PC-9 (cell line): ENCODE results near the gene KEL. TPM values are rescaled to one million over a fixed set of nuclear protein-coding genes. Genes with fewer than 3 reads are reported as not detected.

Experiments used
- BruUV-seq: library from RNA; stranded (reverse); fragments of 400-500 nt; replicated peaks from 2 replicates; lab custom pipeline; 2021; lab: Mats Ljungman, UMichigan
- CTCF ChIA-PET: fragments of 300-600 bp; sonication (Branson Sonifier 250); formaldehyde crosslinking; loops from one replicate; lab custom pipeline; 2022; ENCODE audit warnings: antibody characterized with exemption; lab: Charles Lee
- POLR2A ChIA-PET: fragments of 300-600 bp; sonication (Branson Sonifier 250); formaldehyde crosslinking; loops from one replicate; lab custom pipeline; 2022; ENCODE audit warnings: antibody characterized with exemption; ENCODE audit not compliant: unreplicated experiment; lab: Charles Lee
- DNase-seq, 2 experiments: peaks; one replicate each; pipeline versions ENCODE4 v3.0.0 to v3.0.0-alpha.2; 2015 to 2022; ENCODE audit warnings: mixed read lengths in 1 of 2
- H2AFZ ChIP-seq: fragments of 200-600 bp; sonication (generic); 2 replicates; pipeline ENCODE4 v1.8.1; 2017; ENCODE audit warnings: antibody characterized with exemption
- H3F3A ChIP-seq: fragments of 200-600 bp; sonication (generic); 2 replicates; pipeline ENCODE4 v1.8.1; 2017; ENCODE audit warnings: antibody characterized with exemption, mild to moderate bottlenecking, low read depth; ENCODE audit not compliant: insufficient read depth
- H3K27ac ChIP-seq: fragments of 200-600 bp; sonication (generic); 2 replicates; pipeline ENCODE4 v1.6.1; 2016; ENCODE audit warnings: mixed run types
- H3K27me3 ChIP-seq: fragments of 200-600 bp; sonication (generic); 2 replicates; pipeline ENCODE4 v1.6.1; 2016; ENCODE audit warnings: low read depth, mixed run types; ENCODE audit not compliant: insufficient read depth
- H3K36me3 ChIP-seq: fragments of 200-600 bp; sonication (generic); 2 replicates; pipeline ENCODE4 v1.6.1; 2016; ENCODE audit warnings: low read depth, mixed run types
- H3K4me1 ChIP-seq: fragments of 200-600 bp; sonication (generic); replicated peaks from 2 replicates; pipeline ENCODE4 v1.6.1; 2016; ENCODE audit warnings: mixed run types; ENCODE audit not compliant: insufficient read depth
- H3K4me2 ChIP-seq: fragments of 200-600 bp; sonication (generic); 2 replicates; pipeline ENCODE4 v1.6.1; 2017; ENCODE audit warnings: mixed run types
- H3K4me3 ChIP-seq: fragments of 200-600 bp; sonication (generic); 2 replicates; pipeline ENCODE4 v1.6.1; 2016; ENCODE audit warnings: mixed run types
- H3K79me2 ChIP-seq: fragments of 200-600 bp; sonication (generic); 2 replicates; pipeline ENCODE4 v1.6.1; 2017; ENCODE audit warnings: low read depth, mixed run types
- H3K9me2 ChIP-seq: fragments of 200-600 bp; sonication (generic); 2 replicates; pipeline ENCODE4 v1.8.1; 2017; ENCODE audit warnings: mild to moderate bottlenecking; ENCODE audit not compliant: insufficient read depth
- H3K9me3 ChIP-seq: fragments of 200-600 bp; sonication (generic); 2 replicates; pipeline ENCODE4 v1.8.1; 2016; ENCODE audit warnings: low read depth; ENCODE audit not compliant: insufficient read depth
- H4K20me1 ChIP-seq: fragments of 200-600 bp; sonication (generic); 2 replicates; pipeline ENCODE4 v1.8.1; 2017; ENCODE audit not compliant: insufficient read depth
- CTCF ChIP-seq: fragments of 200-600 bp; sonication (generic); conservative IDR thresholded peaks from 2 replicates; pipeline ENCODE4 v1.6.1; 2017; ENCODE audit warnings: mixed run types, antibody characterized with exemption, mild to moderate bottlenecking, moderate library complexity
- EZH2 ChIP-seq: fragments of 200-600 bp; sonication (generic); IDR thresholded peaks from 2 replicates; pipeline ENCODE4 v1.8.0; 2017; ENCODE audit warnings: antibody characterized with exemption, low read depth
- intact Hi-C: fragments of 100-400 bp; cut with micrococcal nuclease; formaldehyde crosslinking; loops from one replicate; pipeline ENCODE4 v1.10.0; 2022; ENCODE audit not compliant: unreplicated experiment
- total RNA-seq: library from RNA; stranded (reverse); gene quantifications from 2 replicates; pipeline ENCODE4 v1.2.3, GENCODE V29; 2021

Gene KEL
- total RNA-seq, 1 experiment from 2014 or later, result 0.46 TPM

GRCh38 chr7:142901426-142902259 lies 60.5 kb downstream of the KEL start:
- intact Hi-C loops, result no loop called here
- no peak for TF ChIP-seq CTCF
- TF ChIP-seq EZH2, result no peak

GRCh38 chr7:142899661-142900060 lies 62.5 kb downstream of the KEL start:
- H3K79me2 ChIP-seq, result no peaks in the 10 kb centered on the region
- no peak overlapping the region for H2AFZ ChIP-seq
- H3K9me3 ChIP-seq, result peaks cover 9% of the 10 kb centered on the region; the same call in 1 of the 2 replicates
- CTCF ChIA-PET, result no interaction called here
- peaks cover 24% of the 10 kb centered on the region for H3K4me1 ChIP-seq
- TF ChIP-seq CTCF (no peak), EZH2 (no peak)
- no peaks in the 10 kb centered on the region for H4K20me1 ChIP-seq
- no peaks in the 10 kb centered on the region for H3K9me2 ChIP-seq
- no peak for DNase-seq
- BruUV-seq, result no TSS peak
- H3K27me3 ChIP-seq, result no peaks in the 10 kb centered on the region
- intact Hi-C loops, result loop anchor here (1.0 kb wide), 1 partner anchor 14 kb away; the partner anchor contains the start of gene TRPV6
- H3K4me3 ChIP-seq, result no peak overlapping the region
- no peak overlapping the region for H3K27ac ChIP-seq
- no peaks in the 10 kb centered on the region for H3K36me3 ChIP-seq
- POLR2A ChIA-PET, result interaction anchor here (0.6 kb wide), 1 partner anchor 300 kb away, joined by 5 read pairs; no protein-coding TSS in a partner anchor
- peaks cover 4% of the 10 kb centered on the region; the same call in 1 of the 2 replicates for H3F3A ChIP-seq
- no peak overlapping the region for H3K4me2 ChIP-seq

More at GRCh38 chr7:142901426-142902259, 60.5 kb downstream of the KEL start:
- Histone ChIP-seq H2AFZ (no peak overlapping the region), H3K27ac (no peak overlapping the region), H3K4me2 (no peak overlapping the region), H3K36me3 (no peaks in the 10 kb centered on the region), H3K27me3 (no peaks in the 10 kb centered on the region), H3K79me2 (no peaks in the 10 kb centered on the region), H3K4me1 (peaks cover 20% of the 10 kb centered on the region), H4K20me1 (no peaks in the 10 kb centered on the region), H3F3A (peaks cover 4% of the 10 kb centered on the region; the same call in 1 of the 2 replicates), H3K9me3 (peaks cover 21% of the 10 kb centered on the region), H3K4me3 (no peak overlapping the region), H3K9me2 (no peaks in the 10 kb centered on the region)
- ChIA-PET CTCF (interaction anchor here (0.7 to 0.8 kb wide), 3 partner anchors 20 to 582 kb away, joined by 3 to 8 read pairs (median 3); no protein-coding TSS in a partner anchor), POLR2A (no interaction called here)
- no peak for DNase-seq
- no TSS peak for BruUV-seq

GRCh38 chr7:142898377-142899170 lies 63.6 kb downstream of the KEL start:
- no peak for TF ChIP-seq EZH2
- no peak for TF ChIP-seq CTCF
- Histone ChIP-seq H3K9me3 (0 out of 2 replicates have a peak, but pooled peaks cover 1% of the 10 kb centered on the region), H3K4me2 (peak overlapping the region; percentile 41), H4K20me1 (no peaks in the 10 kb centered on the region), H3K79me2 (no peaks in the 10 kb centered on the region), H3K4me1 (peaks cover 28% of the 10 kb centered on the region), H3K36me3 (no peaks in the 10 kb centered on the region), H3K27ac (no peak overlapping the region), H3K4me3 (no peak overlapping the region), H2AFZ (no peak overlapping the region), H3K9me2 (no peaks in the 10 kb centered on the region), H3F3A (peaks cover 4% of the 10 kb centered on the region; the same call in 1 of the 2 replicates), H3K27me3 (no peaks in the 10 kb centered on the region)
- POLR2A ChIA-PET, result interaction anchor here (0.6 kb wide), 5 partner anchors 17 to 504 kb away, joined by 3 to 15 read pairs (median 5); no protein-coding TSS in a partner anchor
- no TSS peak for BruUV-seq
- CTCF ChIA-PET, result interaction anchor here (0.7 to 1.1 kb wide), 4 partner anchors 12 to 113 kb away, joined by 4 to 8 read pairs (median 7); no protein-coding TSS in a partner anchor
- DNase-seq, result peak; percentile 66 to 68
- intact Hi-C loops, result loop anchor here (1.0 kb wide), 1 partner anchor 13 kb away; the partner anchor contains the start of gene TRPV6
